Endothelial cell of umbilical vein (primary cell): ENCODE results near the gene CCL16. TPM values are rescaled to one million over a fixed set of nuclear protein-coding genes. Genes with fewer than 3 reads are reported as not detected.
"Not testable (repeated sequence)": the region's sequence is repeated elsewhere in the genome, so short reads cannot be mapped to it uniquely, and the experiment has no call there.

Experiments used
- BruUV-seq: library from RNA; stranded (reverse); fragments of 400-500 nt; replicated peaks from 2 replicates; lab custom pipeline; 2021; lab: Mats Ljungman, UMichigan
- CTCF ChIA-PET: fragments of 300-600, 350-600 bp; sonication (Branson Sonifier 250); formaldehyde crosslinking; loops from one replicate; lab custom pipeline; 2021; ENCODE audit warnings: antibody characterized with exemption, inconsistent platforms; lab: Charles Lee
- POLR2A ChIA-PET: fragments of 300-600, 350-600 bp; sonication (Branson Sonifier 250); formaldehyde crosslinking; loops from one replicate; lab custom pipeline; 2021; ENCODE audit warnings: antibody characterized with exemption, inconsistent platforms; lab: Charles Lee
- DNase-seq: peaks from one replicate; pipeline ENCODE4 v3.0.0-alpha.2; 2011; ENCODE audit warnings: low read depth, low spot score
- FAIRE-seq: peaks from 2 replicates; lab custom pipeline; 2011; peaks lifted over from hg19 to GRCh38; lab: Jason Lieb, UNC
- H2AFZ ChIP-seq: 2 replicates; pipeline ENCODE4 v1.6.0; 2012; ENCODE audit warnings: low read depth, low read length, control low read depth, inconsistent platforms
- H3K27ac ChIP-seq: 2 replicates; pipeline ENCODE4 v1.5.1; 2011; ENCODE audit warnings: low read depth, mild to moderate bottlenecking, control low read depth, low read length, moderate library complexity; ENCODE audit not compliant: insufficient read depth
- H3K27me3 ChIP-seq, 2 experiments: 2 replicates each; pipeline versions ENCODE4 v1.6.0 to v1.6.1; 2011; ENCODE audit warnings: low read length in 2 of 2, mixed read lengths in 1 of 2; ENCODE audit not compliant: control insufficient read depth in 2 of 2, insufficient read depth in 2 of 2
- H3K36me3 ChIP-seq, 2 experiments: 2 replicates in 1 of 2; 3 replicates in 1 of 2; pipeline ENCODE4 v1.5.1; 2011; ENCODE audit warnings: low read length in 2 of 2, mild to moderate bottlenecking in 1 of 2, moderate library complexity in 1 of 2; ENCODE audit not compliant: control insufficient read depth in 2 of 2, insufficient read depth in 2 of 2; ENCODE audit errors: extremely low read depth in 1 of 2
- H3K4me1 ChIP-seq: 3 replicates; pipeline ENCODE4 v1.5.1; 2011; ENCODE audit warnings: mild to moderate bottlenecking, low read length; ENCODE audit not compliant: control insufficient read depth, insufficient read depth; ENCODE audit errors: extremely low read depth
- H3K4me2 ChIP-seq: 2 replicates; pipeline ENCODE4 v1.6.1; 2011; ENCODE audit warnings: low read length, control low read depth, mixed read lengths; ENCODE audit not compliant: insufficient read depth
- H3K4me3 ChIP-seq, 3 experiments: fragments of 200-600 bp in 1 of 3; sonication (generic), shearing (Covaris generic) in 1 of 3; replicated peaks in 1 of 3; 2 replicates each; pipeline ENCODE4 v1.5.1; 2011 to 2016; ENCODE audit warnings: control low read depth in 3 of 3, low read length in 3 of 3, mild to moderate bottlenecking in 2 of 3, inconsistent platforms in 1 of 3, low read depth in 1 of 3, moderate library complexity in 1 of 3; ENCODE audit not compliant: insufficient read depth in 1 of 3
- H3K79me2 ChIP-seq: 2 replicates; pipeline ENCODE4 v1.6.0; 2012; ENCODE audit warnings: low read length, inconsistent platforms; ENCODE audit not compliant: control insufficient read depth, insufficient read depth
- H3K9ac ChIP-seq: replicated peaks from 2 replicates; pipeline ENCODE3; 2011; ENCODE audit warnings: low read length, control low read depth; ENCODE audit not compliant: insufficient read depth; ENCODE audit errors: extremely low read depth
- H3K9me1 ChIP-seq: replicated peaks from 3 replicates; pipeline ENCODE4 v1.6.0; 2011; ENCODE audit warnings: mild to moderate bottlenecking, low read length; ENCODE audit not compliant: control insufficient read depth, insufficient read depth; ENCODE audit errors: extremely low read depth
- H3K9me3 ChIP-seq: replicated peaks from 2 replicates; pipeline ENCODE4 v1.5.1; 2012; ENCODE audit warnings: low read length, inconsistent platforms; ENCODE audit not compliant: control insufficient read depth, insufficient read depth
- H4K20me1 ChIP-seq: replicated peaks from 2 replicates; pipeline ENCODE3; 2011; ENCODE audit warnings: mild to moderate bottlenecking, low read length; ENCODE audit not compliant: control insufficient read depth, insufficient read depth; ENCODE audit errors: extremely low read depth
- CTCF ChIP-seq, 2 donors: IDR thresholded peaks; 1 replicate in 1 of 2; 2 replicates in 1 of 2; pipeline ENCODE4 v1.5.1; 2011; ENCODE audit warnings: low read length in 2 of 2, mild to moderate bottlenecking in 2 of 2, moderate library complexity in 2 of 2, control low read depth in 1 of 2, inconsistent platforms in 1 of 2, low read depth in 1 of 2; ENCODE audit not compliant: insufficient read depth in 1 of 2; ENCODE audit errors: extremely low read depth in 1 of 2
- EZH2 ChIP-seq: IDR thresholded peaks from 2 replicates; pipeline ENCODE4 v1.6.1; 2012; ENCODE audit warnings: borderline replicate concordance, low read depth, mild to moderate bottlenecking, moderate library complexity, low read length, inconsistent platforms; ENCODE audit not compliant: severe bottlenecking
- FOS ChIP-seq: IDR thresholded peaks from 2 replicates; pipeline ENCODE4 v1.6.1; 2011; ENCODE audit warnings: mild to moderate bottlenecking, low read length, moderate library complexity, borderline replicate concordance; ENCODE audit not compliant: insufficient read depth
- GATA2 ChIP-seq: IDR thresholded peaks from 2 replicates; pipeline ENCODE4 v1.7.0; 2011; ENCODE audit warnings: low read depth, mild to moderate bottlenecking, moderate library complexity, mixed read lengths, low read length; ENCODE audit not compliant: insufficient read length, insufficient read depth
- JUN ChIP-seq: IDR thresholded peaks from 2 replicates; pipeline ENCODE4 v1.6.1; 2011; ENCODE audit warnings: borderline replicate concordance, low read depth; ENCODE audit not compliant: insufficient read length, insufficient read depth
- MYC ChIP-seq: IDR thresholded peaks from one replicate; pipeline ENCODE4 v1.6.1; 2011; ENCODE audit warnings: mild to moderate bottlenecking, low read depth, low read length
- POLR2A ChIP-seq: IDR thresholded peaks from 2 replicates; pipeline ENCODE4 v1.6.1; 2012; ENCODE audit warnings: low read depth, mild to moderate bottlenecking, control low read depth, low read length
- POLR2AphosphoS5 ChIP-seq: IDR thresholded peaks from 2 replicates; pipeline ENCODE4 v1.6.1; 2012; ENCODE audit warnings: low read depth, mild to moderate bottlenecking, control low read depth, low read length, moderate library complexity; ENCODE audit not compliant: insufficient read depth
- dilution Hi-C: fragments of 300-500 bp; cut with MboI; formaldehyde crosslinking; loops from one replicate; pipeline ENCODE4 v1.15.0; 2019; ENCODE audit warnings: low sequenced_read_pairs; ENCODE audit not compliant: extremely low pct_ligation_motif_present
- intact Hi-C: fragments of 100-400 bp; cut with micrococcal nuclease; formaldehyde crosslinking; loops from one replicate; pipeline ENCODE4 v1.10.0; 2022
- polyA plus RNA-seq, 4 experiments: library from polyadenylated mRNA; depleted of rRNA in 3 of 4; stranded (reverse) in 3 of 4; unstranded in 1 of 4; fragments of >200 nt; gene quantifications; 2 replicates each; pipeline versions ENCODE4 v1.2.1 to v1.2.3, GENCODE V29; 2011 to 2012; ENCODE audit warnings: missing spikeins in 1 of 4
- total RNA-seq: library from RNA; stranded (reverse); gene quantifications from 2 replicates; pipeline ENCODE4 v1.2.3, GENCODE V29; 2021
- TF ChIP-seq, protein P1 (sequence below): IDR thresholded peaks from 2 replicates; pipeline ENCODE4 v1.6.1; 2011; ENCODE audit not compliant: insufficient read depth, insufficient read length

Gene CCL16
- total and polyA plus RNA-seq, 2 donors (not counting 3 experiments of a cell fraction or from before 2014, with no cell fraction given) = 0.18 to 0.51 TPM

DNA sequence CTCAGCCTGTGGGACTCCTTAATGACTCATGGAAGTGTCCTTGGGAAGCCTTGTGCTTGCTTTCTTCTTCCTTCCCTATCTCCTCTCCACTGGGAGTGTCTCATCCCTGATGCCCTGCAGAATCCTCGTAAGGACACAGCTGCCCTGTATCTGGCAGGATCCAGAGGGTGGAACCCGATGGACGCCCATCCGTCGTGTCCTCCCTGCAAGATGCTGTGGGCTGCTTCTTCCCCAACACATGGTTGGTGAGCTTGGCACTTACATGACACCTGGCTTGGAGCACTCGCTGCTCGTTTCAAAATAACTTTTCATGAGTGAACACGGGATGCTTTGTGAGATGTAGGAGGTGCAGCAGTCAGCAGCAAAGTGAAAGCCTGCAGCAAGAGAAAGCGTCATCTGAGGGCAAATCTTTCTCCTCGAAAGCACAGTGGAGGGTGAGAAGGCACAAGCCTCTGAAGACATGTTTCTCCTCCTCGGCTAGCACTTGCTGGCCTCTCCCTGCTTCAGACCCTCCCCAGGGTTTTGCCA lies 16.8 kb upstream of the CCL16 start:
- dilution Hi-C loops = no loop called here
- Histone ChIP-seq H3K9ac (no peak overlapping the region), H3K36me3 (no peaks in the 10 kb centered on the region), H3K4me1 (no peaks in the 10 kb centered on the region), H3K27me3 (peaks cover 0 to 2% of the 10 kb centered on the region in 2 experiments), H4K20me1 (no peaks in the 10 kb centered on the region), H3K4me3 (no peak overlapping the region), H2AFZ (peak overlapping the region; percentile 45), H3K4me2 (no peak overlapping the region), H3K79me2 (no peaks in the 10 kb centered on the region), H3K9me1 (no peaks in the 10 kb centered on the region), H3K9me3 (no peaks in the 10 kb centered on the region), H3K27ac (no peak overlapping the region)
- DNase-seq (no peak), FAIRE-seq (no peak)
- ChIA-PET CTCF (interaction anchor here (0.8 to 1.7 kb wide), 3 partner anchors 11 to 29 kb away, joined by 3 read pairs; no protein-coding TSS in a partner anchor), POLR2A (no interaction called here)
- BruUV-seq = no TSS peak
- intact Hi-C loops = no loop called here
- TF ChIP-seq FOS (no peak), JUN (no peak), GATA2 (no peak), CTCF (IDR thresholded peaks at IDR 0.05; ENCODE audit: extremely low read depth in 1 of 2, insufficient read depth in 1 of 2, low read depth in 1 of 2, low read length in 2 of 2) (no peak), MYC (no peak), POLR2A (no peak), EZH2 (no peak), POLR2AphosphoS5 (no peak)
- TF ChIP-seq, protein P1, sequence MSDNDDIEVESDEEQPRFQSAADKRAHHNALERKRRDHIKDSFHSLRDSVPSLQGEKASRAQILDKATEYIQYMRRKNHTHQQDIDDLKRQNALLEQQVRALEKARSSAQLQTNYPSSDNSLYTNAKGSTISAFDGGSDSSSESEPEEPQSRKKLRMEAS = no peak

GRCh38 chr17:35995346-35995745 lies 14.0 kb upstream of the CCL16 start:
- CTCF ChIA-PET, H3K27me3 ChIP-seq, H3K4me3 ChIP-seq, DNase-seq, H4K20me1 ChIP-seq, H3K79me2 ChIP-seq, BruUV-seq, H3K4me2 ChIP-seq, H3K36me3 ChIP-seq, H3K4me1 ChIP-seq, FAIRE-seq, intact Hi-C loops, H3K27ac ChIP-seq, H3K9me3 ChIP-seq, H3K9ac ChIP-seq, H3K9me1 ChIP-seq, dilution Hi-C loops, H2AFZ ChIP-seq, POLR2A ChIA-PET: not testable (repeated sequence)
